HepG2 (cell line): Measurements from ENCODE around the gene UTP3. TPM values are rescaled to one million over a fixed set of nuclear protein-coding genes. Genes with fewer than 3 reads are reported as not detected.

Experiments
- AGO2 ChIP-seq: fragments of 200-400 bp; formaldehyde crosslinking; optimal IDR thresholded peaks from 2 replicates; pipeline ENCODE3; 2017; ENCODE audit warnings: mild to moderate bottlenecking, low read depth, low read length, moderate library complexity
- CEBPB ChIP-seq: IDR thresholded peaks from 2 replicates; pipeline ENCODE4 v1.6.1; 2011; ENCODE audit warnings: low read depth, low read length, improper control_type of control experiment, borderline replicate concordance
- HNF4G ChIP-seq, 2 experiments: sonication (generic) in 1 of 2; formaldehyde crosslinking in 1 of 2; IDR thresholded peaks; 2 replicates each; pipeline versions ENCODE4 v1.4.0 to v1.6.1; 2011 to 2020; ENCODE audit warnings: borderline replicate concordance in 2 of 2, low read depth in 2 of 2, mild to moderate bottlenecking in 2 of 2, low read length in 1 of 2, missing genetic modification reagents in 1 of 2, moderate library complexity in 1 of 2
- HNRNPK ChIP-seq: fragments of 200-400 bp; formaldehyde crosslinking; IDR thresholded peaks from 2 replicates; pipeline ENCODE4 v1.6.1; 2018; ENCODE audit warnings: low read length, low read depth, moderate library complexity, mild to moderate bottlenecking; ENCODE audit not compliant: poor library complexity, severe bottlenecking
- HNRNPLL ChIP-seq: fragments of 200-400 bp; formaldehyde crosslinking; IDR thresholded peaks from 2 replicates; pipeline ENCODE4 v1.6.1; 2017; ENCODE audit warnings: mild to moderate bottlenecking, low read depth, low read length; ENCODE audit not compliant: poor library complexity, severe bottlenecking
- MYC ChIP-seq: sonication (generic); formaldehyde crosslinking; IDR thresholded peaks from 2 replicates; pipeline ENCODE4 v1.9.0; 2021; ENCODE audit warnings: missing genetic modification reagents, borderline replicate concordance
- NFAT5 ChIP-seq: sonication (generic); formaldehyde crosslinking; IDR thresholded peaks from 2 replicates; pipeline ENCODE4 v1.4.0; 2020; ENCODE audit warnings: missing genetic modification reagents
- NPAS2 ChIP-seq: sonication (generic); formaldehyde crosslinking; IDR thresholded peaks from 2 replicates; pipeline ENCODE4 v1.8.0; 2022; ENCODE audit warnings: mild to moderate bottlenecking, missing genetic modification reagents, borderline replicate concordance
- RFXAP ChIP-seq: sonication (generic); formaldehyde crosslinking; IDR thresholded peaks from 2 replicates; pipeline ENCODE4 v1.4.0; 2020; ENCODE audit warnings: missing genetic modification reagents, borderline replicate concordance
- SETDB1 ChIP-seq: sonication (generic); formaldehyde crosslinking; IDR thresholded peaks from 2 replicates; pipeline ENCODE4 v1.5.1; 2020; ENCODE audit warnings: missing genetic modification reagents, mild to moderate bottlenecking, borderline replicate concordance
- SP5 ChIP-seq: IDR thresholded peaks from 2 replicates; pipeline ENCODE4 v1.6.1; 2016; ENCODE audit warnings: low read depth, borderline replicate concordance
- YY1 ChIP-seq: IDR thresholded peaks from 2 replicates; pipeline ENCODE4 v1.6.1; 2011; ENCODE audit warnings: low read length, low read depth, moderate library complexity, mild to moderate bottlenecking; ENCODE audit not compliant: insufficient read depth, insufficient replicate concordance
- ZBTB4 ChIP-seq: sonication (generic); formaldehyde crosslinking; IDR thresholded peaks from 2 replicates; pipeline ENCODE4 v1.4.0; 2020; ENCODE audit warnings: missing genetic modification reagents, mild to moderate bottlenecking, borderline replicate concordance
- ZFP1 ChIP-seq: IDR thresholded peaks from 2 replicates; pipeline ENCODE4 v1.6.1; 2016
- ZNF441 ChIP-seq: sonication (generic); formaldehyde crosslinking; IDR thresholded peaks from 2 replicates; pipeline ENCODE4 v1.7.0; 2021; ENCODE audit warnings: missing genetic modification reagents, borderline replicate concordance
- polyA plus RNA-seq, 8 experiments: library from polyadenylated mRNA; depleted of rRNA in 3 of 8; stranded (reverse) in 7 of 8; unstranded in 1 of 8; fragments of >200 nt; fragmentation: Illumina TruSeq in 4 of 8; extraction: Trizol in 4 of 8; gene quantifications; 2 replicates each; pipeline versions ENCODE4 v1.2.1 to v1.2.3, GENCODE V29; 2011 to 2016; ENCODE audit warnings: low read depth in 4 of 8, missing spikeins in 1 of 8, mixed read lengths in 1 of 8; ENCODE audit not compliant: insufficient read depth in 1 of 8
- total RNA-seq, 5 experiments: library from RNA; depleted of rRNA; stranded (reverse); fragments of >200 nt; fragmentation: Illumina TruSeq; extraction: Trizol; gene quantifications; 2 replicates each; pipeline ENCODE4 v1.2.3, GENCODE V29; 2016; ENCODE audit warnings: low read depth in 1 of 5
- TF ChIP-seq, protein P1 (sequence below): sonication (generic); formaldehyde crosslinking; IDR thresholded peaks from 2 replicates; pipeline ENCODE4 v1.5.0; 2020; ENCODE audit warnings: missing genetic modification reagents

UTP3 gene
- total and polyA plus RNA-seq, 2 of the 13 experiments (the other 11 are each of a cell fraction or from before 2014, with no cell fraction given) = 6.9 to 19.5 TPM

- TF ChIP-seq HNRNPLL (no peak), NPAS2 (CRISPR knock-in tag) (no peak), SP5 (CRISPR knock-in tag) (0 out of 2 replicates have a peak, but pooled peaks have one; percentile 15), YY1 (peak; percentile 52), ZNF441 (CRISPR knock-in tag) (peak; percentile 16; the same call in 1 of the 2 replicates), HNRNPK (no peak), NFAT5 (CRISPR knock-in tag) (no peak), AGO2 (no peak), SETDB1 (no peak), MYC (CRISPR knock-in tag) (peak; percentile 20; the same call in 1 of the 2 replicates), HNF4G (IDR thresholded peaks at IDR 0.05; ENCODE audit: borderline replicate concordance, low read depth, low read length) (peak; percentile 38; the same call in 1 of the 2 replicates), HNF4G (CRISPR knock-in tag; IDR thresholded peaks at IDR 0.05; ENCODE audit: borderline replicate concordance, low read depth) (no peak), ZBTB4 (CRISPR knock-in tag) (no peak), ZFP1 (CRISPR knock-in tag) (no peak), CEBPB (no peak), RFXAP (CRISPR knock-in tag) (no peak)
- TF ChIP-seq, protein P1, sequence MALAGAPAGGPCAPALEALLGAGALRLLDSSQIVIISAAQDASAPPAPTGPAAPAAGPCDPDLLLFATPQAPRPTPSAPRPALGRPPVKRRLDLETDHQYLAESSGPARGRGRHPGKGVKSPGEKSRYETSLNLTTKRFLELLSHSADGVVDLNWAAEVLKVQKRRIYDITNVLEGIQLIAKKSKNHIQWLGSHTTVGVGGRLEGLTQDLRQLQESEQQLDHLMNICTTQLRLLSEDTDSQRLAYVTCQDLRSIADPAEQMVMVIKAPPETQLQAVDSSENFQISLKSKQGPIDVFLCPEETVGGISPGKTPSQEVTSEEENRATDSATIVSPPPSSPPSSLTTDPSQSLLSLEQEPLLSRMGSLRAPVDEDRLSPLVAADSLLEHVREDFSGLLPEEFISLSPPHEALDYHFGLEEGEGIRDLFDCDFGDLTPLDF = no peak
Observed at GRCh38 chr4:70704215-70704930, 16.0 kb downstream of the UTP3 start (continued).
